ENCODE results near the gene CFAP46.

DNA sequence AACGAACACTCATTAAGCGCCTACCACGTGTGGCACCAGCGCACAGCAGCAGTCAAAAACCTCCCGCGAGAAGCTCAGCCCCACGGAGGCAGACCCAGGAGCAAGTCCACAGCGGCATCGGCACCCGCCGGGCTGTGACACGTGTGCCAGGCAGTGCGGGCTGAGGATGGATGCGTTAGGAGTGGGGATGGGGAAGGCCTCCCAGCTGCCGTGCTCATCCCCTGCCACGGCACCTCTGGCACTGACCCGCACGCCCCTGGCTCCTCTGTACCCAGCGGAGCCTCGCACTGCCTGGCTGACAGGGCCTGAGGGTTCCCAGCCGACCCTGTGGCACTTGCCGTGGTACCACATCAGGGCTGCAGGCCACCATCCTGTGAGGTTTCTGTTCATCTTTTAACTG, 16.8 kb downstream of the CFAP46 start:
- TF ChIP-seq, protein P1, sequence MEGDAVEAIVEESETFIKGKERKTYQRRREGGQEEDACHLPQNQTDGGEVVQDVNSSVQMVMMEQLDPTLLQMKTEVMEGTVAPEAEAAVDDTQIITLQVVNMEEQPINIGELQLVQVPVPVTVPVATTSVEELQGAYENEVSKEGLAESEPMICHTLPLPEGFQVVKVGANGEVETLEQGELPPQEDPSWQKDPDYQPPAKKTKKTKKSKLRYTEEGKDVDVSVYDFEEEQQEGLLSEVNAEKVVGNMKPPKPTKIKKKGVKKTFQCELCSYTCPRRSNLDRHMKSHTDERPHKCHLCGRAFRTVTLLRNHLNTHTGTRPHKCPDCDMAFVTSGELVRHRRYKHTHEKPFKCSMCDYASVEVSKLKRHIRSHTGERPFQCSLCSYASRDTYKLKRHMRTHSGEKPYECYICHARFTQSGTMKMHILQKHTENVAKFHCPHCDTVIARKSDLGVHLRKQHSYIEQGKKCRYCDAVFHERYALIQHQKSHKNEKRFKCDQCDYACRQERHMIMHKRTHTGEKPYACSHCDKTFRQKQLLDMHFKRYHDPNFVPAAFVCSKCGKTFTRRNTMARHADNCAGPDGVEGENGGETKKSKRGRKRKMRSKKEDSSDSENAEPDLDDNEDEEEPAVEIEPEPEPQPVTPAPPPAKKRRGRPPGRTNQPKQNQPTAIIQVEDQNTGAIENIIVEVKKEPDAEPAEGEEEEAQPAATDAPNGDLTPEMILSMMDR (conservative IDR thresholded peaks at IDR 0.05; ENCODE audit: low read length) = no peak
- TF ChIP-seq EZH2phosphoT487 (IDR thresholded peaks at IDR 0.05; ENCODE audit: borderline replicate concordance, low read depth, low read length) = no peak
